ENCODE measurements around the gene CCDC71.

Gene CCDC71

DNA sequence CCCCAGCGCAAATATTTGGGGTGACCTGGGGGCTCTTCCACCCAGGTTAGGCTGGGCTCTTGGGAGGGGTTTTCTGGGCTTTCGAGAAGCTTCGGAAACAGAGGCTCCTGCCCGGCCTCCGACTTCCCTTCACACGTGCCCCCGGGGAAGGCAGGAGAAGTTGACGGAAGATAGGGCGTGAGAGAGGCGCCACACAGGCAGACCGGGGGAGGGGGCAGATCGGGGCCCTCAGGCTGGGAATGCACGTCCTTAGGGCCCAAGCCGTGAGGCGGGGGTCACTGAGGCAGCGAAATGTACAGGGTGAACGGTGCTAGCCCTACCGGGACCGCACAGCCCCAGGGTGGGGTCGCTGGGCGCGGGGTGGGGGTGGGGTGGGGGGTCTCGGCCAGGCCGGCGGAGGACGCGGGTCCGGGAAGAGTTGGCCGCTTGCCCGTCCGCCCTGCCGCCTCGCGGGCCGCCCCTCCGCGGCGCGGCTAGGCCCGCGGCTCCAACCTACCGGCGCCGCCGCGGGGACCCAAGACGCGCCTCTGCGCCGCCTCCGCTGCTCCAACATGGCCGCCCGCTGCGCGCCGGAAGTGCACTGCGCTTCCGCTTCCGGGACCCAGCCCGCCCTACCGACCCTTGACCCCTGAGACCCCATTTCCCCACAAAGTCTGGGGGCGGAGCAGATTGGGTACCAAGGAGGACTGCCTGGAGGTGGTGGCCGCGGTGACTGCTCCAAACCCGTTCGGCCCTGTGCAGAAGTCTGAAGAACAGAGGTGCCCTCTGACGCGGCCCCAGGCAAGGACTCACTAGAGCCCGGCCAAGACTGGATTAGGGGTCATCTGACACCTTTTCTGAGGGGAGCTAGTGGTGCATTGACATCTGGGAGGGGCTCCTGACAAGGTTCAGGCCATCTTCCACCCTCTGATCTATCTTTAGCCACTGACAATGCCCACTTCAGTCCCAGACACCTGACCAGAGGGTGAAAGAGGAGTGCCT, at the start of gene CCDC71:
Gene CCDC71 (minus strand): TSS at position 561 of the 981 bp plus-strand sequence. CDS start 2,123 bp downstream, outside the sequence.
- peak; percentile 76 for DNase-seq (ENCODE audit: low spot score)

DNA sequence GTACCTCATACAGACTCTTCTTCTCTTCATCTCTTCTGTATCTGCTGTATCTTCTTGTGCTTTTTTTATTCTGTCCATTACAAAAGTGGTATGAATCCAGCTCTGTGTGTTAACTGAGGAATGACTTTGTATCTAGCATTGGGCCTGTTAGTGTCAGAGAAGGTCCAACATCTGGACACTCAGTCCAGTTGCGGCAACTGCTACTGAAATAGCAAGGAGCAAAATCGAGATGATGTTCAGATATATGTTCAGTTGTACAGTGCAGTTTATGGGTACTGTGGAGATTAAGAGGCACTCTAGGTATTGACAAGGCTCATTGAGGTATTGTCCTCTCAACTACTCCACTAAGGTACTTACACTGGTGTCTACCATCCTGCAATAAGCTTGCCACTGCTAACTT, 47.9 kb upstream of the CCDC71 start:
- DNase-seq (ENCODE audit: low spot score): no peak

DNA sequence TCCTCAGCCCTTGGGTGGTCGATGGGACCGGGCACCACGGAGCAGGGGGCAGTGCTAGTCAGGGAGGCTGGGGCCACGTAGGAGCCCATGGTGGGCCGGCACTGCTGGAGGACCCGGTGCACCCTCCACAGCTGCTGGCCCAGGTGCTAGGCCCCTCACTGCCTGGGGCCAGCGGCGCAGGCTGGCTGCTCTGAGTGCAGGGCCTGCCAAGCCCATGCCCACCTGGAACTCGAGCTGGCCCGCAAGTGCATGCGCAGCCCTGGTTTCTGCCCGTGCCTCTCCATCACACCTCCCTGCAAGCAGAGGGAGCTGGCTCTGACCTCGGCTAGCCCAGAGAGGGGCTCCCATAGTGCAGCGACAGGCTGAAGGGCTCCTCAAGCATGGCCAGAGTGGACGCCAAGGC, 47.4 kb upstream of the CCDC71 start:
- no peak for DNase-seq (ENCODE audit: low spot score)

DNA sequence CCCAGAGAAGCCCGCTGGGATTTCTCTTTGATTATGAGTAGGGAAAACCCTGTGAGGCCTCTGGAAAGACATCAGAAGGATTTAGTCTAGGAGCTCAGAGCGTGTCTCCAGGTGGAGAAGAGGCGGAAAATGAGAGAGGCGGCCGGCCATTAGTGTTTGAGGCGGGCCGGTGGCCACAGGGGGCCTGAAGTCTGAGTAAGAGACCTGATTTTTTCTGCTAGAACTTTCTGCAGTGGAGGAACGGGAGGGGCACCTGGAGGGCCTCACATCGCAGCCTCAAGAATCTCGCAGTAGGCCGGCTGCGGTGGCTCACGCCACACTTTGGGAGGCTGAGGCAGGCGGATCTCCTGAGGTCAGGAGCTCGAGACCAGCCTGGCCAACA, 33.8 kb upstream of the CCDC71 start:
- no peak for DNase-seq (ENCODE audit: low spot score)

DNA sequence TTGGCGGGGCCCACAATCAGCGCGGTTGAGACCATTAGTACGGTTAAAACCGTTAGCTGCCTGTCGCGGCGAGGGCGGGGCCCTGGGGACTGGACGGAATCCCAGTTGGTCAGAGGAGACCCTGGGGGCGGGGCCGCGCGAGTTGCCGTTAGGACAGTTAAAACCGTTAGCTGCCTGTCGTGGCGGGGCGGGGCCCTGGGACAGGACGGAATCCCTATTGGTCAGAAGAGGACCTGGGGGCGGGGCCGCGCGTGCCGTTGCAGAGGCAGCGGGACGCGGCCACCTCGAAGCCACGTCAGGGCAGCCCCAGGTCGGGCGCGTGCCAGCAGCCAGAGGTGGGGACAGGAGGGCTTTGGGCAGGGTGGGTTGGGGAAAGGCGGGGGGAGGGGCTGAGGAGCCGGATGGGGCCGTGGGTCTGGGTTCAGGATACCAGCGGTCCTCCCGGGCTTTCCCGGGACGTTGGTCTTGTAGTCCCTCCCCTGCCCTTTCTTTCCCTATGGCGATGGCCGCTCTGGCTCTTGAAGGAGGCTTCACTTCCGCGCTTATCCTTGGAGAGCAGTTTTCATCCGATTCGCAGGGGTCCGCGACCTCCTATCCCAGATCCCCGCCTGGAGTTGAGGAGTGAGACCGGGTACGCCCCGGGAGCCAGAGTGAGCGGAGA, 33.2 kb upstream of the CCDC71 start:
- DNase-seq (ENCODE audit: low spot score): no peak

DNA sequence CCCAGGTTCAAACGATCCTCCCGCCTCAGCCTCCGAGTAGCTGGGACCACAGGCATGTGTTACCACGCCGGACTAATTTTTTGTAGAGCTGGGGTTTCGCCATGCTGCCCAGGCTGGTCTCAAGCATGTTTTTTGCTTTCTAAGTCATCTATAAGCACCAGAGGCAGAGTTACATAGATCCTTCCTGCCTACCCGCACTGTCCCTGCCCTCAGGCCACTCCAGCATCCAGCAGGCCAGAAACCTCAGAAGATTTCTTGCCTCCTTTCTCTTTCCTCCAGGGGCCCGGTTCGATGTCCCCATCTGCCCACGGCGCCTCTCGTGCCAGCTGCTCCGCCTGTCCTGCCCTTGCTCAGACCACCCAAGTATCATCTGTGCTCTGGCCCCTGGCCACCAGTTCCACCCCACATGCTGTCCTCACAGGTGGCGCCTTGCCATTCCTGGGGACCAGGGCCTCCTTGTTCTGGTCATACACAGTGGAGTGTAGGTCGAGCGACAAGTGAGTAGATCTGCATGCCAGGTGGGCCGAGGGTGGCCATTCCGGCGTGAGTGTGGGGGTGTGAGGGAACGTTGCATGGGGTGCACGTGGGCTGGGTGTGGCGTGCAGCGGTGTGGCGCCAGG, 32.6 kb upstream of the CCDC71 start:
- DNase-seq (ENCODE audit: low spot score): no peak

DNA sequence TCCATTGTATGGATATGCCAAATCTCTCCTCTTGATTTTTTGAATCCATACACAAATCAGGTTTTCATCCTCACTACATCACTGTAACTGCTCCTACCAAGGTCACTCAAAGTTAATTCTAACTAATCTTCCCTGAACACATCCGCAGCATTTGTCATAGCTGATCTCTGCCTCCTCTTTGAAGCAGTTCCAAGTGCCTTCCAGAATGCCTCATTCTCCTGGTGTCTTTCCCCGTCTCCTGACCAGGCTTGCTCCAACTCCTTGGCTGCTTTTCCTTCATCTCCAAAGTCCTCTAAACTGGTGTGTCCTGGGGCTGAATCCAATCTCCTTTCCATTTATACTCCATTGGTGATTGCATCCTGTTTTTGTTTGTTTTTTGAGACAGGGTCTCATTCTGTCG, 32.0 kb upstream of the CCDC71 start:
- no peak for DNase-seq (ENCODE audit: low spot score)

DNA sequence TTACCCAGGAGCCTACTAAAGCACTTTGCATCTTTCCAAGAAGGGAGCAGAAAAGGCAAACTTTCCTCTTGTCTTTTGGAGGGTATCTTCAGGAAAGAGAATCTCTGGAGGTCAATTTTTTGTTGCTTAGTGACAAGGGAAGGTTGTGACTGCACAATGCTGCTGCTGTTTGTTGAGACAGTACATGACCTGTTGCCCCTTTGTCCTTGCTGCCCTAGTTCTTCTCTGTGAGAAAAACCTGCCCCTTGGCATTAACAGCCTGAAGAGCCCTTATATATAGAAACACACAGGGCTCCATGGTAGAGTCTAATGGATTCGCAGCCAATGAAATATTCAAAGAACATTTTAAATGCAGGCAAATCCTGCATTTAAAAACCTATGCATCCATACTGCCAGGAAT, 25.6 kb upstream of the CCDC71 start:
- DNase-seq (ENCODE audit: low spot score): no peak

DNA sequence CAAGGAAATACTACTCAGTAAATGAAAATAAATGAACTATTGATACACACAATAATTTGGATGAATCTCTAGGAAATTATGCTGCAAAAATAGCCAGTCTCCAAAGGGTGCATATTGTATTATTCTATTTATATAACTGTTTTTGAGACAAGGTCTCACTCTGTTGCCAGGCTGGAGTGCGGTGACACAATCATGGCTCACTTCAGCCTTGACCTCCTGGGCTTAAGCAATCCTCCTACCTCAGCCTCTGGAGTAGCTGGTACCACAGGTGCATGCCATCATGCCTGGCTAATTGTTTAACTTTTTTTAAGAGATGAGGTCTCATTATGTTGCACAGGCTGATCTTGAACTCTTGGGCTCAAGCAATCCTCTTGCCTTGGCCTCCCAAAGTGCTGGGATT, 17.7 kb upstream of the CCDC71 start:
- no peak for DNase-seq (ENCODE audit: low spot score)

DNA sequence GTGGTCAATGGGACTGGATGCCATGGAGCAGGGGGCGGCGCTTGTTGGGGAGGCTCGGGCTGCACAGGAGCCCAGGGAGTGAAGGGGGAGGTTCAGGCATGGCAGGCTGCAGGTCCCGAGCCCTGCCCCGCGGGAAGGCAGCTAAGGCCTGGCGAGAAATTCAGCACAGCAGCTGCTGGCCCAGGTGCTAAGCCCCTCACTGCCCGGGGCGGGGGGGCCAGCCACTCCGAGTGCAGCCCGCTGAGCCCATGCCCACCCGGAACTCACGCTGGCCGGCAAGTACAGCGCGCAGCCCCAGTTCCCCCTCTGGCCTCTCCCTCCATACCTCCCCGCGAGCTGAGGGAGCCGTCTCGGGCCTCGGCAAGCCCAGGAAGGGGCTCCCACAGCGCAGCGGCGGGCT, 16.6 kb upstream of the CCDC71 start:
- DNase-seq (ENCODE audit: low spot score): no peak

DNA sequence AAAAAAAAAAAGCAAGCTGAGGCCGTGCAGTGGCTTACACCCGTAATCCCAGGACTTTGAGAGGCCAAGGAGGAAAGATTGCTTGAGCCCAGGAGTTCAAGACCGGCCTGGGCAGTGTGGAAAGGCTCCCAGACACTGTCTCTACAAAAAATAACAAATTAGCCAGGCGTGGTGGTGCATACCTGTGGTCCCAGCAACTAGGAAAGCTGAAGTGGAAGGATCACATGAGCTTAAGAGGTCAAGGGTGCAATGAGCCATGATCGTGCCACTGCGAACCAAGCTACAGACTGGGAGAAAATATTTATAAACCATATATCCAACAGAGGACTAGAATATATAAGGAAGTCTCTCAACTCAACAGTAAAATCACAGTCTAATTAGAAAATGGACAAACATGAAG, 15.2 kb upstream of the CCDC71 start:
- DNase-seq (ENCODE audit: low spot score): no peak

DNA sequence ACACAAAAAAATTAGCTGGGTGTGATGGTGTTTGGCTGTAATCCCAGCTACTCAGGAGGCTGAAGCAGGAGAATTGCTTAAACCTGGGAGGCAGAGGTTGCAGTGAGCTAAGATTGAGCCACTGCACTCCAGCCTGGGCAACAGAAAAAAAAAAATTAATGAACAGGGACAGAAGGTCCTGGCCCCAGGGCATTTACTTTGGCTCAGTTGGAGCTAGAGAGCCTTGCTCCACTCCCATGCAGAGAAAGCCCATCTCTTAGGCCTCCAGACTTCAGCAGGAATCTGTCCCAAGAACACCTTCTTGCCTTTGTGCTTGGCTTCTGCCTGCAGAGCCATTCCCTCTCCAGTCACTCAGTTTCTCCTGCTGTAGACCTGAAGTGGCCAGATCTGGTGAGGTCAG, 14.0 kb upstream of the CCDC71 start:
- DNase-seq (ENCODE audit: low spot score): no peak

DNA sequence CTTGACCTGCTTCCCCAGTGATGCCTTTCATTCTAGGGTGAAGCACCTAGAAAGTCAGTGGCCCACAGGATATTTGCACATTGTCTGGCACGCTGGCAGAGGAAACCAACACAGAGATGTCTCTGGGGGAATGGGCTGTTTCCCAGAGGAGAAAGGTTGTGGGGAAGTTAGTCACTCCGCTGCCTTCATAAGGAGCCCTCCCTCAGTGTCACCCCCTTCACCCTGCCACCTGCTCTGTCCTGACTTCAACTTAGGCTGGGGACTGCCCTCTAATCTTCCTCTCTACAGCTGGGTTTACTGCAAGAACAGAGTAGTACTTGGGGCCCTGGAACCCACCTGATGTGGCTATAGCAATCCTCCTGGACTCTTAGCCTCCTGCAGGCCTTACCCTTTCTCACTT, 10.9 kb upstream of the CCDC71 start:
- DNase-seq (ENCODE audit: low spot score): no peak

DNA sequence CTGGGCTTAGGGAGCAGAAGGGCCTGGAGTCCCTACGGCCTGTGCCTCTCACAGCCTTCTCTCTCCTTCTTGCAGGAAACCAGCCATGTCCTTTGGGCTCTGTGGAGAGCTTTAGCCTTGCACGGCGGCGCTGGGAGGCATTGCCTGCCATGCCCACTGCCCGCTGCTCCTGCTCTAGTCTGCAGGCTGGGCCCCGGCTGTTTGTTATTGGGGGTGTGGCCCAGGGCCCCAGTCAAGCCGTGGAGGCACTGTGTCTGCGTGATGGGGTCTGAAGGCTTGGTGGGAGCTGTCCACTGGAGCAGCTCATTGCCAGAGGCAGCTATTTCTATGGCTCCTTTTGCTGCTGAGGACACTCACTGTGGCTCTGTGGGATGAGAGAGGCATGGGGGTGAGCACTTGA, 9.4 kb upstream of the CCDC71 start:
- no peak for DNase-seq (ENCODE audit: low spot score)

DNA sequence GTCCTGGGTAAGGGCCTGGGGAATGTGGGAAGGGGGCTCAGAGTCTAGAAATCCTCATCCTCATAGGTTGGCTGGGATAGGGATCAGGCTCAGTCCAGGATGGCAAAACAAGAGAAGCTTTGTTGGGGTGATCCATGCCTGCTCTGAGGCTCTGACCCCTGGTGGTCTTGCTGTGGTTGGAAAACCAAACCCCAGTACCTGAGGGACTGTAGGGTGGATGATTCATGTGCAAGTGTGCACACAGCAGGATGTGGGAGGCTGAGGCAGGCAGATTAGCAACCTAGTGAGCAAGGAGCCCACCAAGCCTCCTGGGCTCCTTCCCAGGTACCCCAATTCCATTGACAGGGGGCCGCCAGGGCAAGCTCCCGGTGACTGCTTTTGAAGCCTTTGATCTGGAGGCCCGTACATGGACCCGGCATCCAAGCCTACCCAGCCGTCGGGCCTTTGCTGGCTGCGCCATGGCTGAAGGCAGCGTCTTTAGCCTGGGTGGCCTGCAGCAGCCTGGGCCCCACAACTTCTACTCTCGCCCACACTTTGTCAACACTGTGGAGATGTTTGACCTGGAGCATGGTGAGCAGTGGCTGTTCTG, 8.4 kb upstream of the CCDC71 start:
- DNase-seq (ENCODE audit: low spot score): no peak

DNA sequence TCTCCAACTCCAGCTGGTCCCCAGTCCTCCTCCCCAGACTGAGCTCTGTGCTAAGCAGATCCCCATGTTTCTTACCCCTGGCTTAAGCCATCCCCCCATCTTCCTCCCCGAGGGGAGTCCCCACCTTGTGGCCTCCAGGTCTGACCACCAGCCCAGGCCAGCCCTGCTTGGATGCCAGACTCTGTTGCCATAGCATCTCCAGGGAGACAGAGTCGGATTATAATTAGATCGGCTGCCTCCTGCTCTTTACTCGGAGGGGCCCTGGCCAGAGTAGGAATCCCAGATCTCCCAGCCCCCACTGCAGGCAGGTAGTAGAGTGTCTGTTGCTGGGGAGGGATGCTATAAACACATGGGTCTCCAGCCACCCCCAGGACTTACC, 7.7 kb upstream of the CCDC71 start:
- no peak for DNase-seq (ENCODE audit: low spot score)

DNA sequence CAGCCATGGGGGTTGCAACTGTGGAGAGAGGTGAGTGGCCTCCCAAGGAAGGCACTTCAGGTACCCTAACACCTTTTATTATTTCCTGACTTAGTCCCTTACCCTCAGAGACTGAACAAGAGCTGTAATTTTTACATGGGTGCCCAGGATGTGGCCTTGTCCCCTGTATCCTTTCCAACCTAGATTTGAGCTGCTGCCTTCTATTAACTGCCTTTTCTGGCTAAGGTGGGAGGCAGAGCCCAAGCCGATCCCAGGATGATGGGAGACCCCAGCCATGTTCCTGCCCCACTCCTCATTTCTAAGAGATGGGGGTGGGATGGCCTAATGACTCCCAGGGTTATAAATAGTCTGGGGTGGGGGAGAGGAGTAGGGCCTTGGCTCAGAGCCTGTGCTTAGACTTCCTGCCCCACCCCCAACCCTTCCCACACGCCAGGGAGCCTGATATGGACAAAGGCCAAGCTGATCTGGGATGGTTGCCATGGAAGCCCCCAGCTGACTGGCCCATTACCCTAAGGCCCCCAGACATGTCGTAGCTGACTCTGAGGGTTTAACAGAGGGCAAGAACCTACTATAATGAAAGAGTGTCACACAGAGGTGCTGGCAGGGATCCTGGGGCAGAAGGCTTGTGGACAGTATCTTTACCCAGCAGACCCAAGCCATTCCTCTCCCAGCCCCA, 7.1 kb upstream of the CCDC71 start:
- no peak for DNase-seq (ENCODE audit: low spot score)

DNA sequence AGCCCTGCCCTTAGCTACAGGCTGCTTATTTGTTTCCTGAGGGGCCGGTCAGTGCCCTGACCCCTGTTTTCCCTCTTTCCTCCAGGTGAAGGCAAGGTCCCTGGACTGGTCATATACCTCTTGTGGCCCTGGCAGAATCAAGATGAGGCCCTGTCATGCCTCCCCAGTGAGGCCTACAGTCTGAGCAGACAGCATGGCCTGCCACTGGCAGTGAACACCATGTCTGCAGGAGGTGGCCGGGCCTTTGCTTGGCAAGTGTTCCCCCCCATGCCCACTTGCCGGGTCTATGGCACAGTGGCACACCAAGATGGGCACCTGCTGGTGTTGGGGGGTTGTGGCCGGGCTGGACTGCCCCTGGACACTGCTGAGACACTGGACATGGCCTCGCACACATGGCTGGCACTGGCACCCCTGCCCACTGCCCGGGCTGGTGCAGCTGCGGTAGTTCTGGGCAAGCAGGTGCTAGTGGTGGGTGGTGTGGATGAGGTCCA, 6.5 kb upstream of the CCDC71 start:
- no peak for DNase-seq (ENCODE audit: low spot score)

DNA sequence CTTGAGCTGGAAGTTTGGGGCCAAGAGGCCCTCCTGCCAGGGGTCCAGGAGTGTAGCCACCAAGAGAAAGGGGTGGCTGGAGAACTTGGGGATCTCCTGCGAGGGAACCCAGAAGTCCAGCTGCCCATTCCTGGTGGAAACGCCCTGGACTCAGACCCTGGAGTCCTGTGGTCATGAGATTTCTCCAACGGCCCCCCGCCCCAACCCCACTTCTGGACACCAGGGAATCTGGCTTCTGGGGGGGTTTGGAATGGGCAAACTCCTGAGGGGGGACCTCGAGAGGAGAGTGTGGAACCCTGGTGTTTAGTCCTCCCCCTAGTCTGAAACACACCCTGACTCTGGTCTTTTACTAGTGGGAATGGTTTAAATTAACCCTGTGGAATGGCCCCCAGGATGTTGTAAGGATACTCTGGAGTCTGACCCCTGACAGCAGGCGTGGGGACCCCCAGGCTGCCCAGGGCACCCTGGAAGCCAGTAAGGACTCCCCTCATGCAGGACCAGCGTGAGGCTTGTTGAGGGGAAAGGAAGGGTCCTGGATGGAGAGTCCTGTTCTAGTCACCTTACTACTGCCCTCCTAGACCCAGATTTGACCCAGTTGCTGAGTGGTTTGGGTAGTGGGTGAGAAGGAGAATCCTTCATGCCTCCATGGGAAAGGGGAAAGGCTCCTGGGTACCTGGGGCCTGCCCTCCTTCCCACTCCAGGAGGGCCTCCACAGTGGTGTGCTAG, 5.8 kb upstream of the CCDC71 start:
- no peak for DNase-seq (ENCODE audit: low spot score)

DNA sequence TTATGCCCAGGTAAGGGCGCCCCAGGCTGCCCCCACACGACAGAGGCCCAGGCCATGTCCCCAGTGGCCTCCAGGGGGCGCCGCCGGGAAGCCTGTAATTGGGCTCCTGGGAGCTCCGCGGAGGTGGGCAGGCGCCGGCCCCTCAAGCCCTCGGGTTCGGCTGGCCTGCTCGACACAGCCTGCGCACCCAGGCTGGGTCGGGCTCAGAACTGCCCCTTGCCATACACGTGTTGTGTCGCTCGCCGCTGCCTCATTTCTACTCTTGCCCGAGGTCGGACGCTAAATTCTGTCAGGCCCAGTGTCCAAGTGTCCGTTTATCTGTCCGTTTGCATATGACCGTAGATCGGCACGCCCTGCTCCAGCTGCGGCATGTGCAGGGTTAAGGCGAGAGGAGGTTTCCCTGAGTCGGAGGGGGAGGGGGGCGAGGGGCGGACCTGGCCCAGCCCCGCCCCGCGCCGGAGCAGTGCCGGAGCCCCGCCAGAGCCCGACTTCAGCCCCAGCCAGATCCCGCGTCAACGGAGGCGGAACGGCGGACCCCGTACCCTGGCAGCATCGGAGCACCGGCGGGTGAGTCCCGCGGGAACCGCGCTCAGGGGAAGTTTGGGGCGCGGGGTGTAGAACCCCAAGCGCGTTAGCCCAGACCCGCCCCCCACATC, 5.1 kb upstream of the CCDC71 start, which contains the start of gene KLHDC8B:
Gene KLHDC8B (plus strand): TSS at position 480 of the 656 bp plus-strand sequence. CDS start 1,172 bp downstream, outside the sequence.
- DNase-seq (ENCODE audit: low spot score): peak; percentile 79

DNA sequence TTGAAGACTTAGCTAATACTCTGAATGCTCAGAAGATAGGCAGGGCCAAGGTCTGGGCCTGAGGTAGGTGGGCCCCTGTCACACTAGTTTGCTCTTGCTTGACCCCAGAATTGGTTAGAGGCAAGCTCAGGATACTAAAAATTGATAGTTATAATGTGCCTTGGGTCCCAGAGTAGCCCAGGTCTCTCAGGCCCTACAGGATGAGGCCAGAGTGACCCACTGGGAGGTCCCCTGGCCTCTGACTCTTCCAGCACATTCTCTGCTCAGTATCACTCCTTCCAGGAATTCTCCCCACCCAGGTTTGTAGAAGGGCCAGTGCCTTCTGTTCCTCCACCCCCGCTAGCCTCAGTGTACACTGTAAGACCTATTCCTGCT, 4.6 kb upstream of the CCDC71 start:
- DNase-seq (ENCODE audit: low spot score): no peak

Measured in CD4-positive, alpha-beta T cell treated with Interleukin-2 at 100 ng/mL for 4 hours (primary cell).